Osteoblast (primary cell): ENCODE data around the gene NAA25. TPM values are rescaled to one million over a fixed set of nuclear protein-coding genes. Genes with fewer than 3 reads are reported as not detected.

Source experiments
- DNase-seq: peaks from one replicate; pipeline ENCODE4 v3.0.0; 2011; ENCODE audit warnings: low spot score, mixed read lengths; ENCODE audit not compliant: insufficient read length; ENCODE audit errors: missing footprints
- H2AFZ ChIP-seq: 2 replicates; pipeline ENCODE4 v1.6.0; 2011; ENCODE audit warnings: mild to moderate bottlenecking, low read length
- H3K27ac ChIP-seq: 2 replicates; pipeline ENCODE4 v1.5.1; 2011; ENCODE audit warnings: mild to moderate bottlenecking, low read depth, low read length, moderate library complexity
- H3K27me3 ChIP-seq: 2 replicates; pipeline ENCODE4 v1.6.0; 2012; ENCODE audit warnings: mild to moderate bottlenecking, control low read depth, inconsistent platforms, low read length, moderate library complexity; ENCODE audit not compliant: insufficient read depth
- H3K36me3 ChIP-seq: 2 replicates; pipeline ENCODE4 v1.5.1; 2011; ENCODE audit warnings: mild to moderate bottlenecking, low read length, control low read depth, moderate library complexity; ENCODE audit not compliant: insufficient read depth
- H3K4me1 ChIP-seq: 2 replicates; pipeline ENCODE4 v1.5.1; 2011; ENCODE audit warnings: mild to moderate bottlenecking, low read length, control low read depth, moderate library complexity; ENCODE audit not compliant: insufficient read depth
- H3K4me2 ChIP-seq: 2 replicates; pipeline ENCODE4 v1.6.0; 2011; ENCODE audit warnings: mild to moderate bottlenecking, low read length; ENCODE audit not compliant: insufficient read depth
- H3K4me3 ChIP-seq: fragments of 200-600 bp; sonication (generic); 3 replicates; pipeline ENCODE4 v1.5.1; 2012; ENCODE audit warnings: mild to moderate bottlenecking, low read length, inconsistent platforms; ENCODE audit not compliant: insufficient read depth
- H3K79me2 ChIP-seq: 2 replicates; pipeline ENCODE4 v1.6.0; 2012; ENCODE audit warnings: mild to moderate bottlenecking, low read length, control low read depth, inconsistent platforms; ENCODE audit not compliant: insufficient read depth
- H3K9me3 ChIP-seq: 2 replicates; pipeline ENCODE4 v1.5.1; 2011; ENCODE audit warnings: low read depth, low read length, control low read depth
- H4K20me1 ChIP-seq: 2 replicates; pipeline ENCODE4 v1.6.0; 2012; ENCODE audit warnings: mild to moderate bottlenecking, low read length, control low read depth; ENCODE audit not compliant: insufficient read depth
- CTCF ChIP-seq: IDR thresholded peaks from 2 replicates; pipeline ENCODE4 v1.5.1; 2011; ENCODE audit warnings: mild to moderate bottlenecking, low read depth, low read length, moderate library complexity; ENCODE audit errors: extremely low read depth
- total RNA-seq: library from RNA; depleted of rRNA; stranded (reverse); fragments of >200 nt; gene quantifications from 2 replicates; pipeline ENCODE4 v1.2.3, GENCODE V29; 2012

The NAA25 gene
- total RNA-seq, 1 donor: 20.6 TPM

- H3K79me2 ChIP-seq: no peaks in the 10 kb centered on the region
- no peak for TF ChIP-seq CTCF
Measured at GRCh38 chr12:111992464-111992863, 116.1 kb downstream of the NAA25 start.

GRCh38 chr12:111991946-111992345, 116.6 kb downstream of the NAA25 start:
- Histone ChIP-seq H3K4me1 (no peaks in the 10 kb centered on the region), H2AFZ (no peak overlapping the region), H4K20me1 (no peaks in the 10 kb centered on the region), H3K4me2 (no peak overlapping the region), H3K9me3 (no peaks in the 10 kb centered on the region), H3K79me2 (no peaks in the 10 kb centered on the region), H3K4me3 (no peak overlapping the region), H3K27me3 (no peaks in the 10 kb centered on the region), H3K27ac (no peak overlapping the region), H3K36me3 (no peaks in the 10 kb centered on the region)
- TF ChIP-seq CTCF: no peak
- no peak for DNase-seq

More at GRCh38 chr12:111992464-111992863, 116.1 kb downstream of the NAA25 start:
- no peak for DNase-seq
- Histone ChIP-seq H3K27me3 (no peaks in the 10 kb centered on the region), H3K9me3 (no peaks in the 10 kb centered on the region), H3K4me2 (no peak overlapping the region), H3K27ac (no peak overlapping the region), H3K36me3 (no peaks in the 10 kb centered on the region), H3K4me3 (no peak overlapping the region), H3K4me1 (no peaks in the 10 kb centered on the region), H2AFZ (no peak overlapping the region), H4K20me1 (no peaks in the 10 kb centered on the region)

- no peaks in the 10 kb centered on the region for H3K27me3 ChIP-seq
- H3K36me3 ChIP-seq: no peaks in the 10 kb centered on the region
- H2AFZ ChIP-seq: no peak overlapping the region
- H3K4me1 ChIP-seq: no peaks in the 10 kb centered on the region
- H3K4me3 ChIP-seq: no peak overlapping the region
- no peak for TF ChIP-seq CTCF
- no peaks in the 10 kb centered on the region for H3K79me2 ChIP-seq
- no peak overlapping the region for H3K27ac ChIP-seq
- H3K4me2 ChIP-seq: no peak overlapping the region
- H4K20me1 ChIP-seq: no peaks in the 10 kb centered on the region
- no peak for DNase-seq
- no peaks in the 10 kb centered on the region for H3K9me3 ChIP-seq
Measured at GRCh38 chr12:111991535-111991934, 117.0 kb downstream of the NAA25 start.

GRCh38 chr12:111984820-111985219, 123.8 kb downstream of the NAA25 start:
- no peak for TF ChIP-seq CTCF
- Histone ChIP-seq H3K4me2 (no peak overlapping the region), H3K4me1 (no peaks in the 10 kb centered on the region), H3K79me2 (no peaks in the 10 kb centered on the region), H3K4me3 (no peak overlapping the region), H3K9me3 (no peaks in the 10 kb centered on the region), H3K27me3 (no peaks in the 10 kb centered on the region), H3K27ac (no peak overlapping the region), H2AFZ (no peak overlapping the region), H4K20me1 (no peaks in the 10 kb centered on the region), H3K36me3 (no peaks in the 10 kb centered on the region)
- no peak for DNase-seq
